Loucy (cell line): Measurements from ENCODE around the gene CNR1.

Source experiments
- CTCF ChIP-seq: fragments of 200-600 bp; sonication (generic); conservative IDR thresholded peaks from 2 replicates; pipeline ENCODE4 v1.5.1; 2014; ENCODE audit warnings: mild to moderate bottlenecking, antibody characterized with exemption, low read length
- EZH2phosphoT487 ChIP-seq: fragments of 200-600 bp; IDR thresholded peaks from 2 replicates; pipeline ENCODE4 v1.6.1; 2018; ENCODE audit warnings: antibody characterized with exemption, mild to moderate bottlenecking, moderate library complexity, borderline replicate concordance

- TF ChIP-seq CTCF, result no peak
- TF ChIP-seq EZH2phosphoT487, result no peak
These were observed 49.9 kb downstream of the CNR1 start for GRCh38 chr6:88116276-88116675.
